Measurements from ENCODE around the gene SUGP1.

Gene SUGP1

GRCh38 chr19:19341026-19341425 lies 20.7 kb upstream of the SUGP1 start:
- no peak for DNase-seq (ENCODE audit: low spot score)

- DNase-seq (ENCODE audit: low spot score): no peak
These were observed 17.8 kb upstream of the SUGP1 start for GRCh38 chr19:19338082-19338481.

- DNase-seq (ENCODE audit: low spot score): no peak
These were observed 16.8 kb upstream of the SUGP1 start for GRCh38 chr19:19337120-19337519.

DNA sequence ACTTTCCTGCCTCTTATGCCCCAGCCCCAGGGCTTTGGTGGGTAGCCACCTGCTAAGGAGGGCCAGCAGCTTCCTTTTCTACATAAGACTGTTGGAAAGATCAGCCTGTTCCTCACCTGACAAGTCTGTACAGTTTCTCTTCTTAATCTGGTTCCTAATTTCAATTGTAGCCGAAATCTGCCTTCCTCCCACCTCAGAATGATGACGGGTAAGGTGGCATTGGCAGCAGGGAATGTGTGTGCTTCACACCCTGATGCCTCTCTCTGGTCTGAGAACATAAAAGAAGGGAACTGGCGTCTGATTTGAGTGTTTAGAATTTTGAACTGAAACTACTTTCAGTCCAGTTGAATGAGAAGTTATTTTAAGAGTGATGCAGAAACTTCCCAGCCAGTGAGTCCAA lies 16.3 kb upstream of the SUGP1 start:
- no peak for DNase-seq (ENCODE audit: low spot score)

DNA sequence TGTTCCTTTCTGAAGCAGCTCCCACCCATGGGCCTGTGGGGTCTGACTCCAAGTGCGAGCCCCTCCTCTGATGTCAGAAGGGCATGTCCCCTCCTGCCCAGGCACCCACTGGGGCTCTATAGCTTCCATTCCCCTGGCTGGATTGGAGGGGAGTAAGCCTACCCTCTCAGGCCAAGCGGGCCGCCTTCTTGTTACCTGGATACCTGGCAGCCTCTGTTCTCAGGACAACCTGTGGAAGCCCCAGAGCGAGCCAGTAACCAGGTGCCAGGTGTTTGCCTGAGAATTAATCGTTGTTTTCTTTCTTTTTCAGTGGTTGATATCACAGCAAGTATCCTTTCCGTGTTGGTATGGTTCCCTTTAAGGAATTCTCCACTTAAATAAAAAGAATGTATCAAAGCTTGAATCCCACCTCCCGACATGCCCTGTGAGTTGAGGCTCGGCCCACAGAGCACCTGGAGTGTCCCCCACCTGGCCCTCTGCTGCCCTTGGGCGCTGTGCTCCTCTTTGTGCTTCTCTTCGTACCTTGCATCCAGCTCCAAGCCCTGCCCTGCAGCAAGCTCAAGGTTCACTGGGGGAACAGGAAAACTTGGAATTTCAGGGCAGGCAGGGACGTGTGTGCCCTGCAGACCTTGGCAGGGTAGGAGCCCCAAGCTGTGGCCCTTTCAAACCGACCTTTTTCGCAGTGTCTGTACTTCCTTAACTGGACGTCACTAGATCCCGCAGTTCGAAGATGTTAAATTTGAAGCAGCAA lies 15.3 kb upstream of the SUGP1 start:
- DNase-seq (ENCODE audit: low spot score): no peak

- no peak for DNase-seq (ENCODE audit: low spot score)
These were observed 14.7 kb upstream of the SUGP1 start for GRCh38 chr19:19334989-19335344.

- no peak for DNase-seq (ENCODE audit: low spot score)
These were observed 14.0 kb upstream of the SUGP1 start for GRCh38 chr19:19334063-19334988.

DNA sequence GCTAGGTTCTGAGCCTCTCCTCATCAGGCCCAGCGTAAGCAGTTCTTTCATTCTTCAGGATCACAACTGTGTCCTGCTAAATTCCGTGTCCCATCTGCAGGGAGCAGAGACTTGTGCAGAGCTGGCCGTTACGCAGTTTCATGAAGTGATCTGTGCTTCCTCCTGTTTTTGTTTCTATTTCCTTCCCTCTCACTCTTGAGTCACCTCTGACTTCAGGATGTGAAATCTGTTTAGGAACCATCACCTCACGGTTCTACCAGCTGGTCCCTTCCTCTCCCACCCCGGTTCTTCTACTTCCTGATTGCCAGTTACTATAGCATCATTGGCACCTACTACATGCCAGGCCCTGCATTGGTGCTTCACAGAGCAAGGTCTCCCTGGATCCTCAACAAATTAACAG lies 8.8 kb upstream of the SUGP1 start:
- no peak for DNase-seq (ENCODE audit: low spot score)

GRCh38 chr19:19327672-19328071 lies 7.4 kb upstream of the SUGP1 start:
- DNase-seq (ENCODE audit: low spot score): no peak

DNA sequence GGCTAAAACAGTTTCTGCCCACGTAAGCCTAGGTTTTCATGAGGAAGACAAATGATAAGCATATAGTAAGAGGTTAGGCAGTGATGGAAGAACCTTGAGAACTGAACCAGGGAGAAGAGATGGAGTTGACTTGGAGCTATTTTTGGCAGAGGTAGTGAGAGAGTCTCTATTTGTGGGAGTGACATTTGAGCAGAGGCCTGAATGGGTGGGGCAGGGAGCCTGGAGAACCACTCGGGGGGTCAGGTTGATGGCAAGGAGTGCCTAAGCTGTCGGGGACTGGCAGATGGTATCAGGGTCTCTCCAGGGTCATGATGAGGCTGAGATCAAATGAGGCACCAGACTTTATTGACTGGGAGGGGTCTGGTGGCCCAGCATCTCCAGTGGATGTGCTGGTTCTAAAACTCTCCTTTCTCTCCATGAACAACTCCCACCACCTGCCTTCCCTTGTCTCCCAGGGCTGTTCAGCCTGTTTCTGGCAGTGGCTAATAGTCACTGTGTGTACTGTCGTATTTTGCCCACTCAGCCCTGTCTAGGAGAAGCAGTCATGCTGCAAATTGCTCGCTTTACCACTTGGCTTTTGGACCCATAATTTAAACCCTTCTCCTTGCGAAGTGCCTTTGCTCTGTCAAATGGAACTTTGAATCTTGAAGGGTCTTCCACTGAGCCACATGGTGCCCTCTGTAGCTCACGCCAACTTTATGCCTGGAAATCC lies 3.9 kb upstream of the SUGP1 start:
- DNase-seq (ENCODE audit: low spot score): no peak

GRCh38 chr19:19321141-19321577 lies 850 bp upstream of the SUGP1 start:
- DNase-seq (ENCODE audit: low spot score): no peak

GRCh38 chr19:19319732-19320360 lies 463 bp downstream of the SUGP1 start:
- no peak for DNase-seq (ENCODE audit: low spot score)

DNA sequence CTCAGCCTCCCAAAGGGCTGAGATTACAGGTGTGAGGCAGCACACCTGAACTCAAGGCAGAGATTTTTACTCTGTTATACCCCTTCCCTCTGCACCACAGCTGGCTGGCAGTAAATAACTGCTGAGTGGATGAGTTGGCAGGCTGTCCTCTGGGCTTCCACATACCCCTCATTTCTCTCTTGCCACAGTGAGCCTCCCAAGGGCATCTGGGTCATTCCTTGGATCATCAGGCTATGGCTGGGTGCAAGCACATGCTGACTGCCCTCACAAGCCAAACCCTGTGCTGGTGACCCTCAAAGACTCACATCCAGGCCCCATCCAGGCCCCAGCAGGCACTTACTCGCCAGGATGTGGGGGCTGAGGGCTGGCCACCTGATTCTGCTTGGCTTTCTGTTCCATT lies 4.2 kb downstream of the SUGP1 start:
- no peak for DNase-seq (ENCODE audit: low spot score)

- no peak for DNase-seq (ENCODE audit: low spot score)
These were observed 4.9 kb downstream of the SUGP1 start for GRCh38 chr19:19315444-19315843.

- no peak for DNase-seq (ENCODE audit: low spot score)
These were observed 11.9 kb downstream of the SUGP1 start for GRCh38 chr19:19308373-19308772.

GRCh38 chr19:19306191-19306590 lies 14.1 kb downstream of the SUGP1 start:
- no peak for DNase-seq (ENCODE audit: low spot score)

DNA sequence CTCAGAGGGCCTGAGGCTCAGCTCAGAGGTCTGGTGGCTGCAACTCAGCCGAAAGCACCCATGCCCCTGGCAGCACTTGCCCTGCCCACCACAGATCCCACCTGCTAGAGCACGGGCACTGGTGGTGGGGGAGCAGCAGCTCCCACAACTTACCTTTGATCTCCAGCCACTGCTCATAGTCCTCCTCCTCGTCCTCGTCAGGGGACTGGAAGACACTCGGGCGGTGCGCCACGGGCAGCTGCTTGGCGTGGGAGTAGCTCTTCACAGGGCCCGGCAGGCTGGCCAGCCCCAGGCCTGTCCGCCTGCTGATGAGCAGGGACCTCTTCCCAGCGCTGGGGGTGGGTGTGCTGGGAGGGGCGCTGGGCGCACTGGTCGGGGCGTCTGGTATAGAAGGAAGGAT lies 14.6 kb downstream of the SUGP1 start:
- no peak for DNase-seq (ENCODE audit: low spot score)

- no peak for DNase-seq (ENCODE audit: low spot score)
These were observed 15.2 kb downstream of the SUGP1 start for GRCh38 chr19:19305066-19305465.

DNA sequence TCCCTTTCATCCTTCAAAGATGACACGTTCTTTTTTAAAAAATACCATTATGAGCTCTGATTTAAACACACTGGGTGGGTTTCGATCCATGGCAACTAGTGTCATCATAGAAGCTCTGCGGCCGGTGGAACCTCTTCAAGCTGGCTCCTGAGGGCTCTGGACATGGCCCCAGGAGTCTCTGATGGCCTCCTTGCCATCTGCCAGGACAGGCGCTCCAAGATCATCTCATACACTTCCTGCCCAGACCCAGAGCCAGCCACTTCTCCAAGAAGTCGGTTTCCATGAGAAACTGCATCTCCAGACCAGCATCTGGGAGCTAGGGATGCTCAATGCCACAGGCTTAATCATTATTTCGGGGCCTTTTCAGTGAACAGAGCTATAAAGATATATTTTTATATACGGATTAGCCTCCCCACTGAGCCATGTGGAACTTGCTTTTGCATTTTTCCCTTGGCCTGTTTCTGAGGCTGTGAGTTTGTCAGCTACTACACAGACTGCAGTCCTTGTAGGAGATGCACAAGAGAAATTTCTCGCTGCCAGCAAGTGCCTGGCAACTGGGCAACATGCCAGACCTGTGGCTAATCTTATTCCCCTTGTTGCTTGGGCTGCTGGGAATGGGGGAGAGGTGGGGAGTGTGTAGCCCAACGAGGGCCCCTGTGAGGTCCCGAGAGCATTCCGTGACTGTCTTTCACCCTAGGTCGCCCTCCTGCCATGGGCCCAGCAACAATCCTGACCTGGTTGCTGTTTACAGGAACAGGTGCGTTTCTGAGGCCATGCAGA lies 15.9 kb downstream of the SUGP1 start:
- no peak for DNase-seq (ENCODE audit: low spot score)

DNA sequence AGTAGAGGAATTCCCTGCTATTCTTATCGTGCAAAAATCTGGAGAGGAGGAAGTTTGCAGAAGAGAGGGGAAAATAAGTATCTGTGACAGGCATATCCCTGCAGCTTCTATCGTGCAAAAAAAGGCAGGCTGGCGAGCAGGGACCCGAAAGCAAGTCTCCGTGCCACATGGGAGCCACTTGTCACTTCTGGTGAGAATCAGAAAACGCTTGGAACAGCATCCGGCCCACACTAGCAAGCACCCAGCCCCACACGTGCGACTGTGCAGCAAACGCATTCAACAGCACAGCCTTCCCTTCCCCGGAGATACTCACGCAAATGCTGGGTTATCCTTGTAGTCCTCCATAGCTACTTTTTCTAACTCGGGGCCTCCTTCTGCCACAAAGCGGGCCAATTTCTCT lies 16.9 kb downstream of the SUGP1 start:
- DNase-seq (ENCODE audit: low spot score): no peak

GRCh38 chr19:19300613-19301012 lies 19.7 kb downstream of the SUGP1 start:
- no peak for DNase-seq (ENCODE audit: low spot score)

Measured in CD4-positive, alpha-beta T cell treated with Interleukin-15 for 4 hours (primary cell).